HFF-Myc (cell line): ENCODE measurements around the gene MCTP1.

Experiments used
- DNase-seq: peaks from one replicate; pipeline ENCODE4 v3.0.0-alpha.2; 2011; ENCODE audit warnings: low read depth; ENCODE audit errors: extremely low read depth
- H3K4me3 ChIP-seq: replicated peaks from 2 replicates; pipeline ENCODE4 v1.5.1; 2011; ENCODE audit warnings: low read depth, mild to moderate bottlenecking, control low read depth, low read length
- CTCF ChIP-seq: IDR thresholded peaks from 2 replicates; pipeline ENCODE4 v1.5.1; 2012; ENCODE audit warnings: mild to moderate bottlenecking, low read depth, low read length, control low read depth; ENCODE audit errors: missing control alignments

The MCTP1 gene

GRCh38 chr5:95141141-95141540 is 143.8 kb downstream of the MCTP1 start:
- no peak overlapping the region for H3K4me3 ChIP-seq
- no peak for TF ChIP-seq CTCF
- no peak for DNase-seq

DNA sequence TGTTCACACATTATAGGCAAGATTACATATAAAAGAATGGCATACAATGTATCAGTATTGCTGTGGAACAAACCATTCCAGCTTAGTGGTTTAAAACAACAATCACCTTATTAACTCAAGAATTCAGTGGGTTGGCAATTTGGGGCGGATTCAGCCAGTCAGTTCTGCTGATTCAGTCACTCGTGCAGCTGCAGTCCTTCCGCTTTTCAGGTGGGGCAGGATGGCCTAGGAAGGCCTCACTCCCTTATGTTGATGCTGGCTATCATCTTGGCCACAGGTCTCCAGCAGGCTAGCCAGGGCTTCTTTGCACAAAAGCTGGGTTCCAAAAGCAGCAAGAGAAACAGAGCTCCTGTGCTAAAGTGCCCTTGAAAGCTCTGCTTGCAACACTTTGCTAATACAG is 150.6 kb downstream of the MCTP1 start:
- no peak for TF ChIP-seq CTCF
- H3K4me3 ChIP-seq = no peak overlapping the region
- no peak for DNase-seq

- H3K4me3 ChIP-seq = no peak overlapping the region
- no peak for TF ChIP-seq CTCF
- DNase-seq = no peak
These were observed 152.8 kb downstream of the MCTP1 start for GRCh38 chr5:95132096-95132495.

GRCh38 chr5:95130941-95131340 is 154.0 kb downstream of the MCTP1 start:
- no peak overlapping the region for H3K4me3 ChIP-seq
- no peak for TF ChIP-seq CTCF
- DNase-seq = no peak

- no peak for TF ChIP-seq CTCF
- H3K4me3 ChIP-seq = no peak overlapping the region
- no peak for DNase-seq
These were observed 160.2 kb downstream of the MCTP1 start for GRCh38 chr5:95124731-95125130.

DNA sequence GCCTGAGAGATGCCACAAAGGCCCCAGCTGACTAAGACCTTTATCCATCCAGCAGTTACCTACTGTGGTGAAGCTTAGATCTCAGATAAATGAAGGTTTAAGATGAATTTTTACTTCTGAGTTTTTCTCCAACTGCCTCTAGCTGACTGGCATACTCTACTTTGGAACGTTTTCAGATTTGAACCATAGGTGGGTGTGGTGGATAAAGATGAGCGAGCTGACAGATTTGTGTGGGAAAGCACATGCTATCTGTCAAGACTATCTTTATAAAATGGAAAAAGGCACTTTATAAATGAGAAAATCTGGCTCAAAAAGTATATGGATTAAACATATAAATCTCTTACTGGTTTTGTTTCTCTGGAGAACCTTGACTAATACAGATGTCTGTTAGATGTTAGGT is 160.8 kb downstream of the MCTP1 start:
- DNase-seq = no peak
- TF ChIP-seq CTCF = no peak
- H3K4me3 ChIP-seq = no peak overlapping the region

- DNase-seq = no peak
- no peak overlapping the region for H3K4me3 ChIP-seq
- TF ChIP-seq CTCF = no peak
These were observed 170.0 kb downstream of the MCTP1 start for GRCh38 chr5:95114902-95115301.
